Astrocyte (in vitro differentiated cells and primary cell): Measurements from ENCODE around the gene NTM.

Source experiments
- CTCF ChIP-seq: IDR thresholded peaks from 2 replicates; pipeline ENCODE4 v1.5.1; 2011; ENCODE audit warnings: low read depth, mild to moderate bottlenecking, inconsistent platforms, low read length, moderate library complexity; ENCODE audit not compliant: insufficient read depth
- EZH2 ChIP-seq: IDR thresholded peaks from 2 replicates; pipeline ENCODE4 v1.6.1; 2012; ENCODE audit warnings: mild to moderate bottlenecking, low read length, inconsistent platforms; ENCODE audit not compliant: insufficient read depth

DNA sequence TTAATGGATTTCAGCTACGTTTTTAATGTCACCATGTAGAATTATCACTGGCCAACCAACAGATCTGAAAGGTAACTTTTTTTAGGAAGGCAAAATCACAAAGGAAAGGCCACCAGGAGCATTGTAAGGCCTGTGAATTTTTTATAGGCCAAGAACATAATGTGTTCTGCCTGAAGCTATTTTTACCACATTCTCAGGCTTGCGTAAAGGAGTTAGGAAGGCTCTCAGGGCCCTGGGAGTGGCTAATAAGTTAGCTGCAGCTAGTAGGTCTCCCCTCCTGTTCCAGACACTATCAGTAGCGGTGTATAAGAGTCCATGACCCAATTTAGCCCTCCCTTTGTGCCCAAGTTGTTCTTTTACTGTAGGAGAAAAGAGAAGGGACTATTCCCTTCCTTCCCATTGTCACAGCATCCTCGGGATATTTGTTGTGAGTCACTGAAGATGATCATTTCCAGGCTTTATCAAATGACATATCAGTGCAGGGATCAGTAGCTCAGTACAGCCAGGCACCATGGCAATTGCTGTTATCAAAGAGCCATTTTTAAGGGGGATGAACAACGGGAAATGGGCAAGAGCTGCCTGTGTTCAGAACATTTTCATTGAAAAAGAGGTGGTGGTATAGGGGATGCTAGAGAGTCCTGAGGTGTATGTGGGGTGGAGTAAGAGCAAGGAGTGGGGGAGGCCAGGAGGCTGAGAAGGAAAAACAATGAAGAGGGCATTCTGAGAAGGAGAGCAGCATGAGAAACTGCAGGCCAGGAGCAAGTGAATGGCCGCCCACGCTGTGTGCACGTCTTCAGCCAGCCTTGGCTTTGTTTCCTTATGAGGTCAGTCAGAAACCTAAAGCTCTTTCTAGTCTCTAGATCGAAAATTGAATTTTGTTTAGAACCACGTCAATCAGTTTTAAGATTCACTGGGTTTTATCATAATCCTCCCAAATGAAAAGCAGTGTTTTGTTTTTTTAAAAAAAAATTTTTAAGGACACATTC lies 940.3 kb downstream of the NTM start:
- TF ChIP-seq CTCF (no peak), EZH2 (no peak)
